Activated naive CD4-positive, alpha-beta T cell treated with anti-CD3 and anti-CD28 coated beads, Interleukin-2, amount 50 U/mL, for 24 hours (primary cell): ENCODE data around the gene GGTLC1.
A peak's percentile ranks its signal among the peaks of the same experiment; 100 is the strongest.
"Not testable (repeated sequence)": the region's sequence is repeated elsewhere in the genome, so short reads cannot be mapped to it uniquely, and the experiment has no call there.

Source experiments
- H3K27ac Mint-ChIP-seq: one replicate; pipeline ENCODE4 v1.8.0; 2021; ENCODE audit warnings: mild to moderate bottlenecking, mixed read lengths
- H3K27me3 Mint-ChIP-seq: one replicate; pipeline ENCODE4 v1.8.0; 2021; ENCODE audit warnings: mixed read lengths
- H3K36me3 Mint-ChIP-seq: one replicate; pipeline ENCODE4 v1.8.0; 2021; ENCODE audit warnings: mixed read lengths
- H3K4me1 Mint-ChIP-seq: one replicate; pipeline ENCODE4 v1.8.0; 2021; ENCODE audit warnings: mixed read lengths
- H3K4me3 Mint-ChIP-seq: one replicate; pipeline ENCODE4 v1.8.0; 2021; ENCODE audit warnings: mild to moderate bottlenecking, mixed read lengths
- H3K9me3 Mint-ChIP-seq: one replicate; pipeline ENCODE4 v1.8.0; 2021; ENCODE audit warnings: mixed read lengths

Gene GGTLC1

DNA sequence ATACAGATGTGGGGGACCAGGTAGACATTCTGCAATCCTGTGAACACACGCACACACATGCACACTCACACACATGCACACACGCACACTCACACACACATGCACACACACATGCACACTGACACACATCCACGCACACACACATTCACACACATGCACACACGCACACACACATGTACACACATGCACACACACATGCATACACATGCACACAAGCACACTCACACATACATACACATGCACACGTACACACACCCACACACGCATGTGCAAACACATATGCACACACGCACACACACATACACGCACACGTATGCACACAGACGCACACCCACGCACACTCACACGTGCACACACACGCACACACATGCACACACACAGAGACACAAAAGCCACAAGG is 14.3 kb upstream of the GGTLC1 start:
- Mint-ChIP-seq H3K9me3 (no peaks in the 10 kb centered on the region), H3K27ac (peak overlapping the region; percentile 49), H3K36me3 (no peaks in the 10 kb centered on the region)

DNA sequence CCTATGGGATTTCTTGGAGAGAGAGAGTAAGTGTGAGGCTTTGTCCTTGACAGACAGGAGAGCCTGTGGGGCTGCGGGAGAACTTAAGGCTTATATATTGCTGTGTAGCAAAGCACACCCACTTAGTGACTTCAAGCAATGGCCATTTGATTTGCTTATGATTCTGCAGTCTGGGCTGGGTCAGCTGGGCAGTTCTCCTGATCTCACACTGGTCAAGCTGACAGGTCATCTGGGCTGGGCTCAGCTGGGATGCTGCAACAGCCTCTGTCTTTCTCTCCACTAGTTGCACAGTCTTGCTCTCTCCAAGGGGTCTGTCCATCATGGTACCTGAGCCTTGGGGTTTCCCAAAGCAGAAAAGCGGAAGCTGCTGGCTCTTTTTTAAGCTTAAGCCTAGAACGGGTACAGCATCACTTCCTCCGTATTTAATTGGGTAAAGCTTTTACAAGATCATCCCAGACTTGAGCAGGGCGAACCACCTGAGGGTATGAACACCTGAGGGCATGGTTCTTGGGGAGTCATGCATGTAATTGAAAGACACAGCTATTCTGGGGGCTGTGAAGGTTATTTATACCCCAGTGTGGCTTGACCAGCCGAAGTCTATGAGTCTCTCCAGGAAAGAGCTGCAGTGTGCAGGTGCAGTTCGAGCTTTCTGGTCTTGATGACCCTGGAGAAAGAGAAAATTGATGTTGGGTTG is 13.3 kb upstream of the GGTLC1 start:
- Mint-ChIP-seq H3K27ac (no peak overlapping the region), H3K9me3 (no peaks in the 10 kb centered on the region), H3K27me3 (no peaks in the 10 kb centered on the region), H3K4me3 (no peak overlapping the region), H3K36me3 (no peaks in the 10 kb centered on the region), H3K4me1 (no peaks in the 10 kb centered on the region)

More for the DNA sequence above, 14.3 kb upstream of the GGTLC1 start:
- H3K4me3 Mint-ChIP-seq, result no peak overlapping the region
- no peaks in the 10 kb centered on the region for H3K27me3 Mint-ChIP-seq
- no peaks in the 10 kb centered on the region for H3K4me1 Mint-ChIP-seq

DNA sequence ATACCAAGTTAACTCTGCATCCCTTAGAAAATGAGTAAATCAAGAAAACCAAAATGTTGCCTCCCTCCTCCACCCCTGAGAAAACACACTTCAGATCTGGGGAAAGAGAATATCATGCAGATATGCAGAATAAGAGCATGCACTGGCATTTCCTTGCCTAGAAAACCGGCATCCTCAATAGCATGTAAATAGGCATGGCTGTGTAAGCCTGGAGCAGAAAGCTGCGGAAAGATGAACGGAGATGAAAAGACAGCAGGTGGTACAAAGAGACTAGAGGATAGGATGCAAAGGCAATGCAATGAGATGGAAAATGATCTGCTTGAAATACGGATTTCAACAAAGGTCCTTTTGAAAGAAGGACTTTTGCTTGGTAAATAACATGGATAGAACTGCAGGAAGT is 10.3 kb upstream of the GGTLC1 start:
- Mint-ChIP-seq H3K27ac (no peak overlapping the region), H3K27me3 (no peaks in the 10 kb centered on the region)

DNA sequence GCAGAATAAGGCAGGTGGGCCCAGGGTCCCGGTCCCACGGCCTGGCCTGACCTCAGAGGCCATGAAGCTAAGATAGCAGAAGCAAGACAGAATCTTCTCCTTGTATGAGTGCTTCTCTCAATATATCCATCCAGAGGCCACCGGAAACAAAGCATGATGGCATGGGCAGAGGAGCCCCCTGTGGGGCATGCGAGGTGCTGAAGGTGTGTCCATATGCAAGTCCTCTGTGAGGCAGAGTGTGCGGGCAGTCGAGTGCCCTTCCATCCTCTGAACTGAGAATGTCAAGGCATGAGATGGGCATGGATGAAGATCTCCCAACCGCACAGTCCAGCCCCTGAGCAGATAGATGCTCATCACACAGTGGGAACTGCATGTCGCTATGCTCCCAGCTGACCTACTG is 9.8 kb upstream of the GGTLC1 start:
- H3K4me1 Mint-ChIP-seq, result peaks cover 3% of the 10 kb centered on the region
- H3K27ac Mint-ChIP-seq, result no peak overlapping the region
- H3K9me3 Mint-ChIP-seq, result no peaks in the 10 kb centered on the region
- H3K27me3 Mint-ChIP-seq, result no peaks in the 10 kb centered on the region
- H3K4me3 Mint-ChIP-seq, result no peak overlapping the region
- H3K36me3 Mint-ChIP-seq, result no peaks in the 10 kb centered on the region

More for the DNA sequence above, 10.3 kb upstream of the GGTLC1 start:
- H3K4me3 Mint-ChIP-seq, result no peak overlapping the region
- H3K9me3 Mint-ChIP-seq, result no peaks in the 10 kb centered on the region
- H3K4me1 Mint-ChIP-seq, result peaks cover 3% of the 10 kb centered on the region
- H3K36me3 Mint-ChIP-seq, result no peaks in the 10 kb centered on the region

DNA sequence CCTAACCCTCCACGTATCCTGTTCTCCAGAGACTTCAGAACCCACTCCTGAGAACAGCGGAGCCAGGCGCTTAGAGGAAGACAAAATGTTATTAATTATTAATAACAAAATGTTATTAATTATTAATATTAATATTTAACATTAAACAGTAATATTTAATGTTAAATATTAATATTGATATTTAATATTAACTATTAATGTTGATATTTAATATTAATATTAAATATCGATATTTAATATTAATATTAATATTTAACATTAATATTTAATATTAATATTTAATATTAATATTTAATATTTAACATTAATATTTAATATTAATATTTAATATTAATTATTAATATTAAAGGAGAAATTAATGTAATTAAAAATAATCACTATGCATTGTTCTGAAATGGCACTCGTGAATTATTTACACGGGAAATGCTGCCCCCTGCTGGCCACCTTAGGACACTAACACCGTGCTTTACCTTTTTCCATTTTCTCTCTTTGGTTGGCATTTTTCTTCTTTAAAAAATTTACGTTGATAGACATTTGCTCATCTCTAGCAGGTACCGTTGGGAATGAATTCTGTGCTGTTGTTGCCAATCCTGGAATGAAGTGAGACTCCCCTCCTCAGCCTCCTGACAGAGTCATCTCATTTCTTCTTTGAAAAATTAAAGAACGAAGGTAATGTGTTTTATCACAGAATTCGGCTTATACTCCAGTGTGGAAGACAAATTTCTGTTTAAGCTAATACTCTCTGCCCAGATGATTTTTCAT is 7.5 kb upstream of the GGTLC1 start:
- peaks cover 3% of the 10 kb centered on the region for H3K4me1 Mint-ChIP-seq
- H3K9me3 Mint-ChIP-seq, result no peaks in the 10 kb centered on the region
- H3K36me3 Mint-ChIP-seq, result no peaks in the 10 kb centered on the region
- no peak overlapping the region for H3K27ac Mint-ChIP-seq
- no peak overlapping the region for H3K4me3 Mint-ChIP-seq
- H3K27me3 Mint-ChIP-seq, result no peaks in the 10 kb centered on the region

DNA sequence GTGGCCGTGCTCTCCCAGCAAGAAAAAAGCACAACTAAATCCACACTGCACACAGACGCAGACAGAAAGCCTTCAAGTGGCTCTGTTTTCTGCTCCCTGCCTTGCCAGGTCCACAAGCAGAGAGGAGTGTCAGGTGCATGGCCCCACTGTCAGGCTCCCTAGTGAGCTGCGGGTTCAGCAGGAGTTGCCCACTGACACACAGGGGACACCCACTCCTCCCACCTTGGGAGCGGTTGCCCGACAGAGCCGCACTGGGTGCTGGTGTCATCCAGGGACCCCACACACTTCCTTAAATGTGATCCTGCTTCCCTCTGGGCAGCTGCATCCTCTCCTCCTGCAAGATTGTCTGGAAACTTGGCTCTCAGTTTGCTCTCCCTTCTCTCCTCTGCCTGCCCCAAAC is 6.7 kb upstream of the GGTLC1 start:
- H3K4me3 Mint-ChIP-seq, H3K36me3 Mint-ChIP-seq, H3K4me1 Mint-ChIP-seq, H3K27ac Mint-ChIP-seq, H3K27me3 Mint-ChIP-seq, H3K9me3 Mint-ChIP-seq: not testable (repeated sequence)

DNA sequence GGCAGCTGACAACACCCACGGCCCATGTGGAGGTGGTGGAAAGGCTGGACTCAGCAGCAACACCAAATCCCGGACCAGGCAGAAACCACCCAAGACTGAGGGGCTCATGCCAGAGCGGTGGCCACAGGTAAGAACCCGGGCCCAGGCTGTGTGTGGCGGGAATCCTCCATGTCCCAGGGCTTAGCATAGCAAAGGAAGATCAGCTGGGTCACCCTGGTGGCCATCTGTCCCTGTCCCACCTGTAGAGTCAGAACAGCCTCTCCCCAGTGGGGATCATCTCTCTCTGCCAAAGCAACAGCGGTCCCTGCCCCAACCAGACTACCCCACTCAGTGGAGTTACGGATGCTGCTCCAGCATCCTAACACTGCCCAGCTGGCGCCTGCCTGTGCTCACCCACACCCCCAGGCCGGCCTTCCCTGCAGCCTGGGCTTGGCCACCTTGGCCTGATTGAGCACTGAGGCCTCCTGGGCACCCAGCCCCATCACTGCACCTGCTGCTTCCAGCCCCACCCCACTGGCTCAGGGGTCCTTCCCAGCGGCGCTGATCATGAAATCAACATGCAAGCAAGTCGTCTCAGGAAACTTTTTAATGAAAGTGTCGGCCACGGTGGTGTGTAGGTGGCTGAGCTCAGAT is 5.5 kb upstream of the GGTLC1 start:
- H3K36me3 Mint-ChIP-seq, H3K4me3 Mint-ChIP-seq, H3K27me3 Mint-ChIP-seq, H3K4me1 Mint-ChIP-seq, H3K9me3 Mint-ChIP-seq, H3K27ac Mint-ChIP-seq: not testable (repeated sequence)

DNA sequence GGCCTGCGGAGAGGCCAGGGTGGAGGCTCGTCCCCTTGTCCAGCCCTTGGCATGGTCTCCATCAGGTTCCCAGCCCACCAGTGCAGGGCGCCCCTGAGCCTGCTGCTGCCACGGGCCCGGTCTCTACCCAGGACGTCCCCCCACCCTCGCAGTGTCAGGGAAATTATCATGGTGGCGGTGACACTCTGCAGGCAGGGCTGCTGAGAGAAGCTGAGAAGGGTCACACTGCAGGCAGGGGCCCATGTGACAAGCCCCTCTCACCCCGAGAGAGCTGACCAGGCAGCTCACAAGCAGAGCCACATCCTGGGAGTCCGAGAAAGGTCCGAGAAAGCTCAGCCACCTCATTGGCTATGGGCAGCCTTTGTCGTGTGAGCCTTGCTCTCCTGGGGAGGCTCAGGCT is 4.9 kb upstream of the GGTLC1 start:
- not testable (repeated sequence) for H3K4me1 Mint-ChIP-seq, H3K27ac Mint-ChIP-seq, H3K36me3 Mint-ChIP-seq, H3K9me3 Mint-ChIP-seq, H3K4me3 Mint-ChIP-seq, H3K27me3 Mint-ChIP-seq

DNA sequence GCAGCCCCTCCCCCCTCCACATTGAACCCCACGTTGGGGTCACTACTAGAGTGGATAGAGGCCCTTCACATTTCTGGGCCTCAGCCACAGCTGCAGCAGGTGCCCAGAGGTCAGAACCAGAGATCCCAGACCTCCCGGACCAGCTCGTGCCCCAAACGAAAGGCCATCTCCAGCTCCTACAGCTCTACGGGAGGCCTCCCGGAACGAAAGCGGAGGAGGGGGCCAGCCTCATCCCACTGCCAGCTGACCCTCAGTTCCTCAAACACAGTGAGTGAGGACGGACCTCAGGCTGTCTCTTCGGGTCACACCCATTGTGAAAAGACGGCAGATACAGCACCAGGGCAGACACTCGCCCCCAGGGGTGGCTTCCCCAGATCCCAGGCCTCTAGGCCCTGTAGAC is 1.7 kb upstream of the GGTLC1 start:
- H3K4me3 Mint-ChIP-seq, H3K4me1 Mint-ChIP-seq, H3K27ac Mint-ChIP-seq, H3K27me3 Mint-ChIP-seq, H3K9me3 Mint-ChIP-seq, H3K36me3 Mint-ChIP-seq: not testable (repeated sequence)

DNA sequence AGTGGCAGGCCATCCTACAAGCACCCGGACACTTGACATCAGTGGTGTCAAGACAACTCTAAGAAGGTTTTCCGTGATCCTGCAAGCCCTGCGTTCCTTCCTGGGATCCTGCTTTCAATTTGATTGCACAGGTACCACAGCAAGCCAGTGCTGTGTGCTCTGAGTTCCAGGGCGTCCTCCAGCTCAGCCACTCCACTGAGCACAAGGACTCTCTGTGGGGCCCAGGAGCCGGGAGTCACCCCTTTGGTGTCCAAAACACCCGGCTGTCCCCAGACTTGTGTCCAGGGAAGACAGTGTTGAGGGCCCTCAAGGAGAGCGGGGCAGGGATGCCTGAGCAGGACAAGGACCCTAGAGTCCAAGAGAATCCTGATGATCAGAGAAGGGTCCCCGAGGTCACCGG is 387 bp upstream of the GGTLC1 start:
- H3K9me3 Mint-ChIP-seq, H3K4me3 Mint-ChIP-seq, H3K27me3 Mint-ChIP-seq, H3K4me1 Mint-ChIP-seq, H3K27ac Mint-ChIP-seq, H3K36me3 Mint-ChIP-seq: not testable (repeated sequence)

DNA sequence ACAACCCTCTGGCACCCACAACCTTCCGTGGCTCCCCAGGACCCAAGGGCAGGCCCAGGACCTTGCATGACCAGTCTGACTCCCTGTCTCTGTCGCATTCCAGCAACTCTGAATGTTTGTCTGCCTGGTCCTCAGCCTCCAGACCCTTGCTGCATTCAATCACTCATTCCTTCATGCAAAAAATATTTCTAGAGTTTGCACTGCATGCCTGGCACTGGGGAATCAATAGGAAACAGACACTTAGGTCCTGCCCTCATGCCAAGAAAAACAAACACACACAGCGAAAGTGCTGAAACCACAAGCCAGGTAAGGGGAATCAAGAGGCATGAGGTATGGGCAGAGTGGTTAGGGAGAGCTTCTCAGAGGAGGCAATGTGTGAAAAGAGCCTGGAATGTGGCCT is 1.9 kb downstream of the GGTLC1 start:
- not testable (repeated sequence) for H3K36me3 Mint-ChIP-seq, H3K27ac Mint-ChIP-seq, H3K9me3 Mint-ChIP-seq

DNA sequence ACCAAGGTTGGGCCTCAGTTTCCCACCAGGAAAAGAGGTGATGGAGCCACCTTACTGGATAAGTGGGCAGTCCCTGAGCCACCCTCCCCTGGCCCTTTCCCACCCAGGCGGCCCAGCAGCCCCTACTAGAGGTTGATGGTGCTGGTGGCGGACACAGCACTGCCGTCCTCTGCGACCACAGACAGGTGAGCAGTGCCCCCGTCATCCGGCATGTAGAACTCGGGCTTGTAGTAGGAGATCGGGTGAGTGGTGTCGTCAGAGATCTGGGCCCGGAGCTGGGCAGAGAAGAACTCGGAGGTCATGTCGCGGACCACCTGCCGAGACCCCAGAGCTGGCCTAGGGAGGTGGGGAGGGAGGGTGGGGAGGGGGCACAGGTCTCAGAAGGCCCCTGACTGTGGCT is 2.3 kb downstream of the GGTLC1 start:
- H3K36me3 Mint-ChIP-seq, H3K4me3 Mint-ChIP-seq, H3K9me3 Mint-ChIP-seq: not testable (repeated sequence)

More for the DNA sequence above, 1.9 kb downstream of the GGTLC1 start:
- H3K27me3 Mint-ChIP-seq, H3K4me3 Mint-ChIP-seq, H3K4me1 Mint-ChIP-seq: not testable (repeated sequence)

DNA sequence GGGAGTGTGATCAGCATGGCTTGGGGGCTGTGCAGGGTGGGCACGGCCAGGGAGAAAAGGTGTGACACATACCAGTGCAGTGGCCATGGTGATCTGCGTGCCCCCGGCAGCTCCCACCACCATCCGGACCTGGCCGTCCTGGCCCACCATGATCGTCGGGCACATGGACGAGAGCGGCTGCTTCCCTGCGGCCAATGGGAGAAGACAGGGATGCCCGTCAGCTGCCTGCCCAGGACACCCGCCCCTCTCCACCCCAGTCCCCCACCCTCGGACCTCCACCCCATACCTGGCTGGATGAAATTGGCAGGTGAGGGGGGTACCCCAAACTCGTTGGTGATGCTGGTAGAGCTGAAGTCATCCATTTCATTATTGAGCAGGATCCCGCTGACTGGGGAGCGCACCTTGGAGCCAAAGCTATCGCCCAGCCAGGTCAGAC is 2.8 kb downstream of the GGTLC1 start:
- not testable (repeated sequence) for H3K27me3 Mint-ChIP-seq, H3K4me1 Mint-ChIP-seq, H3K4me3 Mint-ChIP-seq, H3K27ac Mint-ChIP-seq, H3K9me3 Mint-ChIP-seq, H3K36me3 Mint-ChIP-seq

More for the DNA sequence above, 2.3 kb downstream of the GGTLC1 start:
- H3K27ac Mint-ChIP-seq, H3K27me3 Mint-ChIP-seq, H3K4me1 Mint-ChIP-seq: not testable (repeated sequence)

DNA sequence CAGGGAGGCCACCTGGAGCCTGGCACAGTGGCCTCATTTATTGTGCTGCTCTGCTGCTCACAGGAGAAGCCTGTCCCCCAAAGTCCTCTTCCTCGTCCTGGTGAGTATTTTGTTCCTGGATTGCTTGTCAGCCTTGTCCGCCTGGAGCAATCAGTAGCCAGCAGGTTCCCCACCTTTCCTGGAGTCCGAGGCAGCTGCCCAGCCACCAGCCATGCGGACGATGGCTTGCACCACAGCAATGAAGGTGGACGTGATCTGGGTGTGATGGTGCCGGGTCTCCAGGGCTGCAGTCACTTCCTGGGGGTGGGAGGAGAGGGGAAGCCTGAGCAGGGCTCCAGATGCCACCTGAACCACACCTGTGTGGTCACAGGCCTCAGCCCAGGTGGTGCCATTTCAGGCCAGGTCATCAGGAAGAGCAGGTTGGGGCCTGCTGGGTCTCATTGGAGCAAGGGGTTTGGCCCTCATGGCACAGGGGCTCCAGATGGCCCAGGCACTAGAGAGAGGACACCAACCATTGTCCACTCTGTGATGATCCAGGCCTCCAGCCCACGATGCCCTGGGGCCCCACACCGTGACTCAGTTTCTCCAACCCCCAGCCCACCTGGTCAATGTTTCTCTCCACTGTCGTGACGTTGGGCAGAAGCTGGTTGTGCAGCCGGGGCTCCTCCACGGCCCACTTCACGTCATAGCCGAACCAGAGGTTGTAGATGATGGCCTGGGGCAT is 3.4 kb downstream of the GGTLC1 start:
- H3K27me3 Mint-ChIP-seq, H3K27ac Mint-ChIP-seq, H3K9me3 Mint-ChIP-seq, H3K4me1 Mint-ChIP-seq, H3K36me3 Mint-ChIP-seq, H3K4me3 Mint-ChIP-seq: not testable (repeated sequence)

DNA sequence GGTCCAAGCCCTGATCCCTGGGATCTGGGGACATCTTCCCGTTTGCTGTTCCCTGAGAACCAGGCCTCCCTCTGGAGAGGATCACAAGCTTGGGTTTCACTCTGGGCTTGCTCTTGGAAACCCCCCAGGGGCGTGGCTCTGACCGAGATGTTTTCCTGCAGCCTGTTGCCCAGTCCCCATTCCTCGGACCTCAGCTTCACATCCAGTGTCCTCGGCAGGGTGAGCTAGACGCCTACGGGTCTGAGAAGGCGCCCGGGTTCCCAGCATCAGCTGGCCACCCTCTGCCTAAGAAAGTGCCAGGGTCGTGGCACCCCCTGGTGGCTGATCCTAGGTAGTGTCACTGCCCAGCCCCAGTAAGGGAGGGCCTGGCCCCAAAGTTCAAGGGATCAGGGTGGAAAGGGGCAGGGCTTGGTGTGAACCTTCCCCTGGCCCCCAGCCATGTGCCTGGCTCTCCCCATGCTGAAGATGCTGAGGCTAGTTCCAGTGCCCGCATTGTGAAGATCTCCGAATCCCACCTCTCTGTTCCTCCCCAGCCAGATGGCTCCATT is 4.0 kb downstream of the GGTLC1 start:
- not testable (repeated sequence) for H3K27ac Mint-ChIP-seq, H3K27me3 Mint-ChIP-seq, H3K36me3 Mint-ChIP-seq, H3K4me1 Mint-ChIP-seq, H3K4me3 Mint-ChIP-seq, H3K9me3 Mint-ChIP-seq
